T47D (cell line): ENCODE measurements around the gene SLC7A1.

Experiments used
- DNase-seq, 2 experiments: peaks; one replicate each; pipeline versions ENCODE4 v3.0.0 to v3.0.0-alpha.2; 2011 to 2012; ENCODE audit warnings: low read depth in 1 of 2, low spot score in 1 of 2
- JUND ChIP-seq: IDR thresholded peaks from 2 replicates; pipeline ENCODE4 v1.6.1; 2012; ENCODE audit warnings: low read depth
- in situ Hi-C: cut with HindIII; loops from 2 replicates; pipeline ENCODE4 v1.10.0; 2016; ENCODE audit warnings: low sequenced_read_pairs, low pct_unique_long_range_greater_than_20kb

SLC7A1 gene

GRCh38 chr13:29564818-29565217 is 30.7 kb downstream of the SLC7A1 start:
- no peak for DNase-seq
- TF ChIP-seq JUND: no peak
- in situ Hi-C loops: no loop called here

- TF ChIP-seq JUND: no peak
- in situ Hi-C loops: no loop called here
- DNase-seq: no peak
Measured at GRCh38 chr13:29564373-29564772, 31.1 kb downstream of the SLC7A1 start.

DNA sequence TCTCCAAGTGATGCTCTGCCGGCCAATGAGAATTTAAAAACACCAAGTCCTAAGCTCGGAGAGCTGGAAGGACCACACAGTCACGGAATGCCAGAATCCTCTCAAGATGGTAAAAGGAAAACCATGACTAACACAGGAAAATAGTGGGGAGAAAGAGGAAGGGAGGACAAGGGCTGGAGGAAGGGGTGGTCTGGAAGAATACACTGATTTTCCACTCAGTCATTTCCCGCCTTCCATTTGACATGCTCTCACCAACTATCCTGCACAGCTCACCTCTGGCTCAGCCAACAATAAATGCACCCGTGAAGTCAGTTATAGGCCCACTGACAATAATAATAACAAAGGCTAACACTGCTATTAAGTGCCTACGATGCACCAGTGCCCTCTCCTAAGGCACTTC is 31.5 kb downstream of the SLC7A1 start:
- no peak for TF ChIP-seq JUND
- in situ Hi-C loops: no loop called here
- no peak for DNase-seq

- in situ Hi-C loops: no loop called here
Measured at GRCh38 chr13:29562786-29563438, 32.6 kb downstream of the SLC7A1 start.

DNA sequence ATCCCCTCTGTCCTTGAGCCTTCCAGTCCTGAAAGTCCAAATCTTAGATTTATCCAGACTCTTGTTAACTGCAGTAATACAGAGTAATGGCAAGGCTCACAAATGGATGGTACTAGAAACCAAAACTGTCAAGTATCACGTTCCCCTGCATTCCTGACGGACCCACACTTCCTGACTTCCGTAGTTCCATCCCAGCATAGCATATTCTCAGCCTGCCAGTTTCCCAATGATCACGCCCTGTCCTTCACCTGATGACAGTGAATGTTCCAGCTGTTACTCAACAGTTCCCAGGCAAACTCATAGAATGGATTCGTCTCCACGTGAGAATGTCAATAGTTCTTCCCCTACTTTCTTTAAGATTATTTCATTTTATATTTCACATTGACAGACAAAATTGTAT is 33.6 kb downstream of the SLC7A1 start:
- in situ Hi-C loops: no loop called here
- no peak for TF ChIP-seq JUND
- no peak for DNase-seq

More at GRCh38 chr13:29562786-29563438, 32.6 kb downstream of the SLC7A1 start:
- no peak for DNase-seq
- no peak for TF ChIP-seq JUND

- no peak for DNase-seq
- no peak for TF ChIP-seq JUND
- in situ Hi-C loops: no loop called here
Measured at GRCh38 chr13:29556742-29557141, 38.7 kb downstream of the SLC7A1 start.

GRCh38 chr13:29551214-29551613 is 44.3 kb downstream of the SLC7A1 start:
- no peak for TF ChIP-seq JUND
- DNase-seq: no peak
- in situ Hi-C loops: no loop called here

GRCh38 chr13:29550430-29550988 is 45.0 kb downstream of the SLC7A1 start:
- no peak for TF ChIP-seq JUND
- in situ Hi-C loops: no loop called here
- no peak for DNase-seq

GRCh38 chr13:29548722-29549121 is 46.8 kb downstream of the SLC7A1 start:
- DNase-seq: no peak
- in situ Hi-C loops: no loop called here
- TF ChIP-seq JUND: no peak

DNA sequence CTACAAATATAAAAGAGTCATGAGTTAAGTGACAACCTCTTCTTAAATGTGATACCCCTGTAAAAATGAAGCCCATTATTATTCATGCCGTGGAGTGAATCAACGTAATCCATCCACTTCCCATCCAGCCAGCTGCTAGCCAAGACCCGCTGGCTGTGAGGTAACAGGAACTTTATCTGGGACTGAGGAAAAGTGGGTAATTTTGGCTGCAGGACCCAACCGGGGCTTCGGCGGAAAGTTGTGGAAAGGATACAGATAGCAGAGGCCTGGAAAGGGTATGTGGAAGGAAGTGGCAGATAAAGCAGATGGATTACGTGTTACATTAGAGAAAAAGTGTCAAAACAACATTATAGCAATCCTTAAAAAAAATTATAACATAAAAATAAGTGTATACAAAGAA is 48.3 kb downstream of the SLC7A1 start:
- no peak for DNase-seq
- in situ Hi-C loops: no loop called here
- TF ChIP-seq JUND: no peak

DNA sequence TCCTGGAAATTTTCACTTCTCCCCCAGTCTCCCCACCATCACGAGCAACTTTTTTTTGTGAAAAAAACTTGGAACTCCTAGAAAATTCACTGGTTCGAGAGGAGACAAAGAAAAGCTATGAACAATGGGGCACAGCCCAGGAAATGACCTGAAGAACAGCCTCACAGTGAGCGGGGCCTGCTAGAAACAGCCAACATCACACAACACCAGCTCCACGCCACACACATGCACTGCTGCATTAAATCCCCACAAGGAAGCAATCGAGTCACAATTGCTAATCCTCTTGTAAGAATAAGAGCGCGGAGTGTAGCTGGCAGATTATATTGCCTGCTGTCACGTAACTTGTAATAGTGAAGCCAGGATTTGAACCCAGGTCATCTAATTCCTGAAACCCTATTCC is 48.8 kb downstream of the SLC7A1 start:
- no peak for TF ChIP-seq JUND
- in situ Hi-C loops: no loop called here
- no peak for DNase-seq

DNA sequence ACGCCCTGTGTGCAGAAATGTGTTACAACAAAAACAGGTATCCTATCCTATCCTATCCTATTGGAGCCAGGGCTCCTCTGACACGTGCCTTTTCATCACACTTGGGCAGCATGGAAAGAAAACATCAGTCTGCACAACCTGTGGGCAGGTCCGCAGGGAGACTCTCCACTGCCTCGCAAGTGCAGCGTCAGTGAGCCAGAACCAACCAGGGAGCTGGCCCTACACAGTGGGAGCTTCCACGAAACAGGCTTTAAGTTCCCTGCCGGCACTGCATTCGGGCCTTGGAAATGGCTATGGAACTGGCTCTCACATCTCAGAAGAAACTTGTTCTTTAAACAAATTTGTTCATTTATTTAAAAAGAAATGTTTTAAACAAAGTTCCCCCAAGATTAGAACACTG is 49.5 kb downstream of the SLC7A1 start:
- in situ Hi-C loops: no loop called here
- no peak for TF ChIP-seq JUND
- DNase-seq: no peak

DNA sequence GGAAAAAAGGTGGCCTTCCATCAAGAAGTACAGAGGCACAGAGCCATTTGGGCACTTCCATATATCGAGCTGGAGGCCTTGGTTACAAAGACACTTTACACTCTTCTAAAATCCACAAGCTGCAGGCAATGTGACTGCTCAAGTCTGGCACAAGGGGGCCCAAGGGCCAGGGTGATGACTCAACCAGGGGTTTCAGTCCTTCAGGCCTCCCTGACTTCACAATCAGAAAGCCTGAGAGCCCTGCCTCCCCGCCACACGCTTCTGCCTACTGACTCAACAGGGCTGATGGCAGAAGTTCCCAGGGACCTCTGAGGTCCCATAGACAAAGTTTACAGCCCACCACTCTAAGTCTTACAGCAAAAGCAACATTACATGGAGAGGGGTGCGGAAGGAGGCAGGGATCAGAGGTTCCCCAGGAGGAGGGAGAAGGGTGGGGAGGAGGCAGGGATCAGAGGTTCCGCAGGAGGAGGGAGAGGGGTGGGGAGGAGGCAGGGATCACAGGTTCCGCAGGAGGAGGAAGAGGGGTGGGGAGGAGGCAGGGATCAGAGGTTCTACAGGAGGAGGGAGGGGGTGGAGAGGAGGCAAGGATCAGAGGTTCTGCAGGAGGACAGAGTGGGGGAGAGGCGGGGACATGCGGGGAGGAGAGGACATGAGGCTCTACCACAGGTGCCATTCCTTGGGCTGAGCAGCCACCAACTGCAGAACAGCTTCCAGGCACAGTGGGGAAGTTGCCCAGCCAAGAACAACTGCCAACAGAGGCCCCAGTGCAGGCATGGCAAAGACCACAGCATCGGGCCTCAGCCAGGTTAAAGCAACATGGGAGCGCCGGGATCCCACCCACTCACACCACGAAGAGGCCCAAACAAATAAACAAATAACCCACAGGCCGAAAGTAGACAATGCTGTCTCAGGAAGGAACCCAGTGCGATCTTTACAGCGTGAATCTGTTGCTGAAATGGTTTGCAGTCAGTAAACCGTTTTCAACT is 52.0 kb downstream of the SLC7A1 start:
- DNase-seq: no peak
- in situ Hi-C loops: no loop called here
- no peak for TF ChIP-seq JUND

GRCh38 chr13:29542381-29542780 is 53.1 kb downstream of the SLC7A1 start:
- in situ Hi-C loops: no loop called here
- TF ChIP-seq JUND: no peak
- no peak for DNase-seq
